IPS-NIHi7 (cell line): ENCODE data around the gene DENND1A.
A peak's percentile ranks its signal among the peaks of the same experiment; 100 is the strongest.

Experiments
- DNase-seq: peaks from one replicate; pipeline ENCODE4 v3.0.0; 2012; ENCODE audit warnings: mixed read lengths; ENCODE audit errors: extremely low spot score

The DENND1A gene

DNA sequence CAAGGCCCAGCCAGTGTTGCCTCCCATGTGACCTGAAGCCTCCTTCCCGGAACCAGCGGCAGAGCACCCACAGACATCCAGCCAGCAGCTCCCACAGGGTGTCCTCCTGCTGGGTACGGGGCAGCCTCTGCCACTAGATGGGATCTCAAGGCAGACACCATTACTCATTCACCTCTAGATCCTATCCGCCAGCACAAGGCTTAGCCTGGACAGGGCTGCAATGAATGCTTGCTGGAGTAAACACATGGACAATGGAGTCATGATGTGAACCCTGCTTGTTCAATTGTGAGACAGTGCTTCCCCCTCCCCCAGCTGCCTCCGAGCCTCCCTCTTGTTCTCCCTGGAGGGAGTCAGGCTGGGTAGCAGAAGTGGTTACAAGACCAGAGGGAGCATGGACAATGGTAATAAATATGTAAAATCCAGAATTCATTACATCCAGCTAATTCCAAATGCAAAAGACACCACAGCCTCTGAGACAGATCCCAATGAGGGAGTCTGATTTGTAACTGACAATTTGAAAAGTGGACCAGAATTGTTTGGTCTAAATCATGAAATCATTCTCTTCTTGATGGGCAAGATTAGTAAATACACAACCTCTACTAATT is 441.9 kb downstream of the DENND1A start:
- DNase-seq, result no peak

DNA sequence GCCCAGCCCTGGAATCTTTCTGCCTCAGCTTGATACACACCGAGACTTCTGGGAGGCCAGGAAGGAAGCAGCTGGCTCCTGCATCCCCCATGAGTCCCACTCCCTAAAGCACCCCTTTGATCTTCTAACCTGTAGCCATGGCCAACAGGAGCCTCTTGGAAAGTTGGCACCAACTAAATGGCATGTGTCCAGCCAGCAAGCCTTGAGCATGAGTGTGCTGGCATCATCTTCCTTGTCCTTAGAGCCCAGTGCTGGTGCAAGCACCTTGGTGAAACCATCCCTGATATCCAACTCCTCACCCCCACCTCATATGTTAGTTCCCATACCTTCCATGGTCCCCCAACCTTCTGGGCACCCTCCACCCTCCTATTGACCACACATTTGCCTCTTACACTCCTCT is 443.5 kb downstream of the DENND1A start:
- no peak for DNase-seq

DNA sequence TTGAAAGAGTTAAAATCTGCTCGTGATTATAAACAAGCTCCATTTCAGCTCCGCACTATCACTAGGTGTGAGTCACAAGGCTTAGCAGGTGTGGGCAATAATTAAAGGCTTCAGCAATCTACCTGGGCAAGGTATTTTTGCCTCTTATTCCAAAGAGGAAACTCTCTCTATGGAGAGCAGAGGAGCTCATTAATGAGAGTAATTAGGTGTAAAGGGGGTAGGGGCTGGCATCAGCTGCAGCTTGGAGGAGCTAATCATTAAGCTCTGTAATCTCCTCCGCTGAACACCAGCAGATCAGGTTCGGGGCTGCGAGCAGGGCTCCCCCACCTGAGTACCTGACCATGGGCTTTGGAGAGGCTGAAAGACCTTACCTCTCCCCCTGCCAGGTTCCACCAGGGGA is 444.7 kb downstream of the DENND1A start:
- no peak for DNase-seq

DNA sequence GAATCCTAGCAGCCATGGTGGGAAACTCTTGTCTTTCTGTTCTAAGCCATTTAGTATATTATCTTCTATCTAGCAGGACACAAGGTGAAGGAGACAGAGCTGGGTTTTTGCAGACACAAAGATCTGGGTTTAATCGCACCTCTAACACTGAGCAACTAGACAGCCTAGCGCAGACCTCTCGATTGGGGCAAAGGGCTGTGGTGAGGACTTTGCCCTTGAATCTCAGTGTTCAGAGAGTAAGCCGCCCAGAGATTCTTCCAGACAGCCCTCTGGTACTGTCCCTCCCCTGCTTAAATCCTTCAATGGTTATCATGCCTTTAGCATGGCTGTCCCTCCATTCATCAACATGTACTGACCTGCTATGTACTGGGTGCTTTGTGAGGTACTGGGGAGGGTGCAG is 445.8 kb downstream of the DENND1A start:
- no peak for DNase-seq

DNA sequence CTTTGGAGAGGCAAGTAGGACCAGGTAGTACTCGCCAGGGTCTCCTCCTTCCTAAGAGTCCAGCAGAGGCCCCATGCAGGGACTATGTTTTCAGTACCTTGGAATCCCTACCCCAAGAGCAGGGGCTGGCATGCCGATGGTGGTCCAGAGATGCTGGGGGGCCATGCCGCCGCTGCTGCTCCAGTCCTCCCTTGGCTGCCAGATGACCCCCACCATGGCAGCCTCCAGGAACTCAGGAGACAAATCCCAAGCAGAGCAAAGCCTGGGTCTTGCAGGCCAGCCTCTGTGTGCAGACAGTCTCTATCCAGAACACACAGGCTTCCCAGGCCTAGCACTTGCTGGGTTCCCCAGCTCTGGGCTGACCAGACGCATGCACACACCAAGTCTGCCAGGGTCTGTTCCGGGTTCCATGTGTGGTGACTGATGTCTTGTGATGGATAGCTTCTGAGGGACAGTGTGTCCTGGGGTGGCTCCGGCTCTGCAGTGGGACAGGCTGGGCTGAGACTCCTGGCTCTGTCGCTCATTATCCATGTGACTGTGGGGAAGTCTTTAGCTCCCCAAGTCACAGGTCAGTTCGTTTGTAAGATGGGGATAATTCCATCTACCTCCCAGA is 446.6 kb downstream of the DENND1A start:
- DNase-seq, result no peak

DNA sequence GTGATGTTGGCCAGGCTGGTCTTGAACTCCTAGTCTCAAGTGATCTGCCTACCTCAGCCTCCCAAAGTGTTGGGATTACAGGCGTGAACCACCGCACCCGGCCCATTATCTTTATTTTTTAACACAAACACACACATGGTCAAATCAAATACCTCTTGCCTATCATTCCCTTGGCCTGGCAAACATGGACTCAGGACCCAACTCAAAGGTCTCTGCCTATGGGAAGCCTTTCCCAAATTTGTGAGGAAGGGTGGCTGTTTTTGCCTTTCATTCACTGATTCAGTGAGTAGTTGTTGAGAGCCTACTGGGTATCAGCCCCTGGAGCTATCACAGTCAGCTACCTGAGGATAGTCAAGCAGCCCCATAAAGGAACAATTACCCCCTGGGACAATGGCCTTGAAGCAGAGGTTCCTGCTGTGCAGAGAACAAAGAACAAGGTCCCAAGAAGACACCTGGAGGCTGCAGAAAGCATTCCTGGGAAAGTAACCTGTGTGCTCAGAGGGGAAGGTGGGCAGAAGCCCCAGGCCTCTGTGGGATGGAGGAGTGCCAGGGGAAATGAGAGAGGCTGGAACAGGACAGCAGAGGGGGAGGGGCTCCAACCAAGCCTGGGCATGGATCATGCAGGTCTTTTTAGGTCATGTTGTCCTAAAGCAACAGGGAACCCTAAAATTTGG is 447.5 kb downstream of the DENND1A start:
- DNase-seq, result peak; percentile 45

DNA sequence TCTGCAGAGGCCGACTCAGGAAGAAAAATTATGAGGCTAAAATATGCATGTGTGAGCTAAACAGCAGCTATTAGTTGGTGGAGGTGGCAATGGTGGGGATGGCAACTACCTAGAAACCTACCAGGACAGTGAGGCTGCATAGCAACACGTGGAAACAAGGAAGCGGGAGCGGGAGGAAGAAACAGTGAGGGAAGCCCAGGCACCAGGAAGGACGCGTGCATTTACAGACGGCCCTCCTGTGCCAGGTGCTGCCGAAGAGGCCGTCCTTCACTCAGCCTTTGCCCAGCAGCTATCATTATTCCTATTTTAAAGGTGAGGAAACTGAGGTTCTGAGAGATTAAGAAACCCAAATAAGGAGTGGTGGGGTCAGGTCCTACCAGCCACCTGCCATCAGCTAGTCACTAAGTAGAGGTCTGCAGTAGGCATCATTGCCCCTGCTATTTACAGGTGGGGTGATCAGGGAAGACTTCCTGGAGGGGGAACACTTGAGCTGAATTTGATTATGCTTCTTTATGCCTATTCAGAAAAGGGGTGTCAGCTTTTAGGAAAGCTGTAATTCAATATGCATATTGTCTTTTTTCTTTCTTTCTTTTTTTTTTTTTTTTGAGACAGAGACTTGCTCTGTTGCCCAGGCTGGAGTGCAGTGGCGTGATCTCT is 448.6 kb downstream of the DENND1A start:
- no peak for DNase-seq

DNA sequence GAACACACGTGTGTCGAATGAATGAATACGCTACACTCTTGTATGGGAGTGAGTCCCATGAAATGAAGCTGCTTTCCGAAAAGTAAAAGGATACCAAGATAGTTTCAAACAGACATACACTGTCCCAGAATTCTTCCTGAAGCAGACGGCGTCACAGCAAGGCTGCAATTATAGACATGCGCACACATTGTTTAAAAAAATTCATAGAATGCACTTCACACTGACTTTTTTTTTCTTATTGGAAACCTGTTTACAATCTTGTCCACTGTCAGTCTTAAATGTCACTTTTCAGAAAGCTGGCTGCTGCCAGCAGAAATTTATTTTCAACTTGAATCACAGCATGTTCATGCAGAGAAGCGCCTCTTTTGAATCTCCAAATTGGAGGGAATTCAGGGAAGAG is 449.1 kb downstream of the DENND1A start:
- DNase-seq, result no peak

DNA sequence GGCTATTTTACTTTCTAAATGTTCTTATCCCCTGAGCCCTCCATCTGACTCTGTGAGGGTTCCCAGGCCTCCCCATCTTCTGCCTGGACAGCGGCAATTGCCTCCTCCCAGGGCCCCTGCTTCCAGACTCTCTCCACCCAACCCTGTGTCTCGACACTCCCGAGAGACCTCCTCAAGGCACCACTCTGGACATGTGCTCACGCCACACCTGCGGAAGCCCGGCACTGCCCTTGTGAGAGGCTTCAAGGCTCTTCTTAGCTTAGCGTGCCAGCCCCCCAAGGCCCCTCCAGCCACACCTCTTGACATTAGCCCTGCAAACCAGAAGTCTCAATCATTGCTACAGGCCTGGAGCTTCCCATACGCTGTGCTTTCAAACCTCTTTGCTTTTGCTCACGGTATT is 449.8 kb downstream of the DENND1A start:
- DNase-seq, result no peak

DNA sequence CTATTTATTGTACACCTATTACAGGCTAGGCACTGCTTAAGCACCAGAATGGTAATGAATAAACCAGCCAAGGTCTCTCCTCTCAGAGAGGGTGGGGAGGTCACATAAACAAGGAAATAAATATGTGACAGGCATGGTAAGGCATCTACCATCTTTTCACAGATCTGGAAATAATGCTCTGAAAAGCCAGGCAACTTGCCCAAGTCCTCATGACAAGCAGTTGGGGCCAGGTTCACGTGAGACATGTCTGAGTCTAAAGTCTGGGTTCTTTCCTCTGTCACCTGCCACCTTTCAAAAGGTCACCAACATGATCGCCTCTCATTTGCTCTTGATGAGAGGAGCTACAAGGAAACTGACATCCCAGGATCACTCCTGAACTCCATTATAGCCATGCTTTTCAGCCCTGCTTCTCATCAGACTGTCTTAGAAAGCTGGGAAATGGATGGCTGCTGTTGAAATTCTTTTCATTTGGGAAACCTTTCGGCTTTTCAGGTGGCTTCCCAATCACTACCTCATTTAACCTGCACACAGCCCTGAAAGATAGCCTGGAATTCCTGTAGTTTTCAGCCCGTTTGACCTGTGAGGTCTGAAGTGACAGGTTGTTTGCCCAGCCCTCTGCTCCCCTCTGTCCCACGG is 450.8 kb downstream of the DENND1A start:
- no peak for DNase-seq

DNA sequence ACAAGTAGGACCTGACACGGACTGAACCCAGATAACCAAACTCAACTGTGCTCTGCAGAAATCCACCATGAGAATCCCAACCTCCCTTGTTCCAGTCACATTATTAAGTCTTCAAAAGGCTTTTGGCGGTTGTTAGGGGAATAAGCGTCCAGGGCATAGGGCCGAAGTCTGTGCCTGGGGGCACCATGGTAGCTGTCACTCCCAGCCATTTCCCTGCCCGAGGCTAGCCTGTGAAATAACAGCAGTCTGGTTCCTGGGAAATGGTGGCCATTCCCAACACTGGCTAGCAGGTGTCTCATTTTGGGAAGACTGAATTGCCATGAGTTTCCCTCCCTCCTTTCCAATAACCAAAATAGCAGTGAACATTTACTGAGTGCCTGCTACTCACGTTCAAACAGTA is 451.8 kb downstream of the DENND1A start:
- DNase-seq, result no peak

DNA sequence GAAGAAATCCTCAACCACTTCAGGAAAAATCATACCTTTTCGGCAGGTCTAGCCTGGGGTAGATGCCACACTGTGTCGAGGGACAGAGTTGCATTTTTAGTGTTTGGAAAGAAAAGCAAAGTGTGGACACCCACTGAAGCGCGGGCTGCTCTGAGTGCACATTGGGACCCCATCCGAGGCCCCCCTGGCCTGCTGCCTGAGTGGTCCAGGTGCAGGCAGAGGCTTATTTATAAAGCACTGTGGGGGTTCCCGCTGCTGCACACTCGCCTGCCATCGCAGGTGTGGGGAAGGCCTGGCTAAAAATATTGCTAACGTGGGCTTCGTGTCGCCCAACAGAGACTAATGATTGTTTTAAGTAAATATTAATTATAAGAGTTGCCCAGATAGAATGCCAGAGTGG is 454.5 kb downstream of the DENND1A start:
- DNase-seq, result no peak

DNA sequence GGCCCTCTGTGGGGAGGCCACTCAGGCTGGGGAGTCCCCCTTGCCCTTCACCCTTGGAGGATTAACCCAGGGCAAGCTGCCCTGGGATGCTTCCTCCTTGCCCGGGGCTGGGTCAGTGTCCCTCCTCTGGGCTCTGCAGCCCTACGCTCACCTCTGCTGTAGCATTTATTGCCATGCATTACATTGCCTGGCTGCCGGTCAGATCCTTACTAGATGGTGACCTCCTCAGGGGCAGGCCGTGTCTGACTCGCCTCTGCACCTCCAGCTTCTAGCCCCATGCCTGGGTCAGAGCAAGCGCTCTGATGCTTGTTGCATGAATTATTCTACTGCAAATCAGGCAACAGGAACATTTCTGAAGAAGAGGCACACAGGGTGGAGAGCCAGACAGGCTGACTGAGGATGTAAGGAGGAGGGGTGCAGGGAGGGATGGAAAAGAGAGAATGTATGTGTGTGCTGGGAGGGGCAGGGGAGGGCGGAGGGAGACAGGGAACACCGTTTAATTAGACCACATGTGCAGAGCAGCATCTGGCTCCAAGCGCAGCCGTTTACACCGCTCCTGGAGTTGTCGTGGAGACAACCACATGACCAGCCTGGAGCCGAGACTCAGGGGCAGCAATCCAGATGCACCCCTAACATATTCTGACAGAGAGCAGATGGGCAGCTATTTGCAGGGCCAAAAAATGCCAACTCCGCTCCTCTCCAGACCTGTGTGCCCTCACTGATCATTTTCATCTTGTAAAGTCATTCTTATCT is 456.9 kb downstream of the DENND1A start:
- DNase-seq, result no peak

DNA sequence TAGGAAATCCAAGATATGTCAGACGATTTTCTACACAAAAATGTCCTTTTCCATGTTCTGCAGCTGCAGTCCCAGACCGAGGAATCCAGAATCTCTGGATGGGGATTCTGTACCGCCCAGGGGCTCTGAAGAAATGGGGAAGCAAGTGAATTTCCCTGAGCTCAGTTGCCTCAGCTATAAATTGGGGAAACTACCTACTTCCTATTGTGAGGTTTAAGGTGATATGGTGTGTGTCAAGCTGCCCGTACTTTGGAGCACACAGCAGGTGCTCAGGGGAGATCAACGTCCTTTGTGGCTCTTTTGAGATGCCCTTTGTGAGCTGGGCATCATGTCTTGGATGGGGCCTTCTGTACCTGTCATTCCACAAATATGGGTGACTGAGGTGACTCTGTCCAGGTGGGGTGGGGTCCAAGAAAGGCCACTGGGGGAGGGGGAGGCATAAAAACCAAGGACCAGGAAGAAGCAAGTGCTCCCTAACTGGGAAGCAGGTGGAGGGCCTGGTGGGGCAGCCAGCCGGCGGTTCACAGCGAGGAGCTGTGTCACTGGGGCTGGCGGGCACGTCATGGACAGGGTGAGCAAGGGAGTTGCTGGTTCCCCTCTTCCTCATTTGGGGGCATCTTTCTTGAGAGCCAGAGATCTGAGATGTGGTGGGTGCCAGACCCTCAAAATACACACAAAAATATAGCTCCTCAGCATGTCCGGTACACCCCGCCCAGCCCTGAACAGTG is 457.9 kb downstream of the DENND1A start:
- DNase-seq, result no peak

DNA sequence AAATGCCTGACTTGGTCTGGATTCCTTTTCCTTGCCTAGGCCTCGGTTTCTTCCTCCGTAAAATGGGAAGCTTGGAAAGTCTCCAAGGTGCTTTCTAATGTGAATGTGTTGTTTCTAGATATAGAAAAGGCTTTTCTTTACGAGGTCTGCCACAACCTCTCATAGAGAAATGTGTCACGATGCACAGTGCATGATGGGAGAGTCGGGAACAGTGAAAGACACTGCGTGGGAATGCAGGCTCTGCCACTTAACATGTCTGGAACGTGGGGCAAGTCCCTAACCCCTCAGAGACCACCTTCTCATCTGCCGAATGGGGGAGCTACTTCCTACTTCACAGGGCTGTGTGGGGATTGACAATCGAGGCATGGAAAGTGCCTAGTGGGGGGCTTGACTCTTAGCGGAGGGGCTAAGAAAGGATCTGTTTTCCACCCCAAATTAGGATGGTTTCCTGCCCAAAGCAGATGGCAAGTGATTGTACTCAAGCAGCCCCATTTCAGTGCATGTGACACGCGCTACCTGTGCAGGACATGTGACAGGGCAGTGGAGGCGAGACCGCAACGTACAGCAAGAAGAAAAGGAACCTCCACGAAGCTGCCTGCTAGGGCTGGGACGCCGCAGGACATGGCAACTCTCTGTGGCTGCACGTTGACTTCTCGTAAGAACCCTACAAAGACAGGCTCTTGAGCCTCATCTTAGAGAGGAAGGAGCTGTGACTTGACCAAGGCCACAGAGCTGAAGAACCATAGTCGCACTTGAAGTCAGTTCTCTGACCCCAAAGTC is 458.7 kb downstream of the DENND1A start:
- no peak for DNase-seq

DNA sequence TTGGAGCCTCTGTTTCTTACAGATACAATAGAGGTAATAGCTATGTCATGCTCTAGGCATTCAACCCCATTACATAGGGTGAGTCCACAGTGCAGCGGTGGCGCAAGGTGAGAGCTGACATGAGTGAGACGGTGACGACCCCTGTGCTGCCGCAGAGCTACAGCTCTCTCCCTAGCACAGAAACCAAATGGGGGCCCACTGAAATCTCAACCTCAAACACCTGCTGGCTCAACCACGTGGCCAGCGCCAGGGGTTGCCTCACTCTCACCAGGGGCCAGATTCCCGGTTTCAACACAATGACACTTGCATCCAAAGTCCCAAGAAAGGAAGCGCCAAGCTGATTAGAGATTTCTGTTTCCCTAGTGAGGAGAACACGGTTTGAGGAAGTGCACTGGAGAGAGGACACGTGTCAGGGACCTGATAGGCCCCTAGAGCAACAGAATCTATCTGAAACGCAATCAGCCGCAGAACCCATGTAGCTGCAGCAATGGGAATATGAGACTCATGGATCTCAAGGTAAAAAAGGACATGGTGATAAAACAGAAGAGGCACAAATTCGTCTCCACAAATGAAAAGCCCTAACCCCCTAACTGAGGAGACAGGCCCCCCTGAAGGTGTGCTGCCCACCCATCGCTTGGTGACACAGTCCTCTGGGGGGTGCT is 459.7 kb downstream of the DENND1A start:
- no peak for DNase-seq

DNA sequence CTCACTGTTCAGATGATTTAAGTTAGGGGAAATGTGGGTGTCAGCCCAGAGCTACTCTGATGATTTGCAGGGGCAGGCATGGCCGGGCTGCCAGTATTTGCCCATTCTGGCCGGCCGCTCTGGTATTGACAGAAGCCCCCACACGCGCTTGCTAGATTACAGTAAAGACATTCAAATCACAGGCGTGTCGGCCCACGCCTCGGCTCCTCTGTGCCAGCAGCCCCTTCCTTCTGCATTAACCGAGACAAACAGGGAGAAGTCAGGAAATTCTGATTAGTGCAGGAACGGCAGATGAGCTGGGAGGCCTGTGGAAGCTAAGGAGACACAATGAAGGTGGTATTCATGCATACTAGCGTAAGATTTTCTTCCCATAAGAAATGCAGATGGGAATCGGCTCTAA is 460.6 kb downstream of the DENND1A start:
- DNase-seq, result no peak

DNA sequence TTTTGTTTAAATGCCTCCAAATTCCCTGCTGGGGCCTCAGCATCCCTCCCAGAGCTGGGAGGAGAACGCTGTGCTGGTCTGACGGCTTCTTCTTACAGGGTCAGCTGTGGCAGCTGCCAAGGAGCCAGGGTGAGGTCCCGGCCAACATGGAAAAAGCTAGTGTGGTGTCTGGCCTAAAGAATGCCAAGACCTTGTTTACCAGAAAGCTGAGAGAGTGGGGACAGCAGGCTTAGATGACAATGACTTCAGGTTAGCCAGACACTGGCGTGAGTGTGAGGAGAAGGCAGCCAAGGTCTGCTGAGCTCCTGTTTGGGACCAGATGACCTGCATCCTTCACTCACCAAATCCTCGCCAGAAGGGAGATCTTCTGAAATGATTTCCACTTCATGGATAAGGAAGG is 461.4 kb downstream of the DENND1A start:
- no peak for DNase-seq

DNA sequence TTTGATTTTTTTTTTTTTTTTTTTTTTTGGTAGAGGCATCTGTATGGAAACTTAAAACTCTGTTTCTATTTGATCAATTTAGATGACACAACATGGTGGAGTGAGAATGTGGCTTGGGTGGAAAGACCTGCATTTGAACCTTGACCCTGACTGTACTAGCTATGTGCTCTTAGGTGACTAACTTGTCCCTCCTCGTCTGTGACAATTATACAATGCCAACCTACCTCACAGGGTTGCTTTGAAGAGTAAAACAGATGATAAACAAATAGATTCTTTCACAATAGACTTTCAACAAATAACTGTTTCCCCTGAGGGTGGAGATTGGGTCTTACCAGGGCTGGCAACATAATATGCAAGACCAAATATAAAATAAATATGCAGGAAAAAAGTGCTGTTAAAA is 464.6 kb downstream of the DENND1A start:
- DNase-seq, result no peak

DNA sequence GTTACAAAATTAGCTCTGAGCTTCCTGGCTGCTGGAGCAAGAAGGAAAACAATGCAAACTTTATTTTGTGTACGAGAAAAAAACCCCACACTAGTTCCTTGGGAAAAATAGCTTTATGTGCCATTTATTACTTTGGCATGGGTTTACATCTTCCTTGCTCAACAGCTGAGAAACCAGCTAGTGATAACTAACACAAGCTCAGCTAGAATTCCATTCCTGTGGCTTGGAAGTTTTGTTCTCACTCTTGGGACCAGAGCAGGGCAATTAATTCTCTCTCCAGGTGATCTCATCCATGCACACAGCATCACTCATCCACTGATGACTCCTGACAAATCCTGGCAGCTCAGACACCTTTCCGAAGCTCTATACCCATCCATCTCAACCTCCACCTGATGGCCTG is 469.8 kb downstream of the DENND1A start:
- no peak for DNase-seq
